Loucy (cell line): Measurements from ENCODE around the gene FHIT.

Experiments used
- EZH2phosphoT487 ChIP-seq: fragments of 200-600 bp; IDR thresholded peaks from 2 replicates; pipeline ENCODE4 v1.6.1; 2018; ENCODE audit warnings: antibody characterized with exemption, mild to moderate bottlenecking, moderate library complexity, borderline replicate concordance
- TF ChIP-seq, protein P1 (sequence below): fragments of 200-600 bp; sonication (generic); conservative IDR thresholded peaks from 2 replicates; pipeline ENCODE4 v1.5.1; 2014; ENCODE audit warnings: mild to moderate bottlenecking, antibody characterized with exemption, low read length

GRCh38 chr3:60579734-60580133, 671.5 kb downstream of the FHIT start:
- TF ChIP-seq, protein P1, sequence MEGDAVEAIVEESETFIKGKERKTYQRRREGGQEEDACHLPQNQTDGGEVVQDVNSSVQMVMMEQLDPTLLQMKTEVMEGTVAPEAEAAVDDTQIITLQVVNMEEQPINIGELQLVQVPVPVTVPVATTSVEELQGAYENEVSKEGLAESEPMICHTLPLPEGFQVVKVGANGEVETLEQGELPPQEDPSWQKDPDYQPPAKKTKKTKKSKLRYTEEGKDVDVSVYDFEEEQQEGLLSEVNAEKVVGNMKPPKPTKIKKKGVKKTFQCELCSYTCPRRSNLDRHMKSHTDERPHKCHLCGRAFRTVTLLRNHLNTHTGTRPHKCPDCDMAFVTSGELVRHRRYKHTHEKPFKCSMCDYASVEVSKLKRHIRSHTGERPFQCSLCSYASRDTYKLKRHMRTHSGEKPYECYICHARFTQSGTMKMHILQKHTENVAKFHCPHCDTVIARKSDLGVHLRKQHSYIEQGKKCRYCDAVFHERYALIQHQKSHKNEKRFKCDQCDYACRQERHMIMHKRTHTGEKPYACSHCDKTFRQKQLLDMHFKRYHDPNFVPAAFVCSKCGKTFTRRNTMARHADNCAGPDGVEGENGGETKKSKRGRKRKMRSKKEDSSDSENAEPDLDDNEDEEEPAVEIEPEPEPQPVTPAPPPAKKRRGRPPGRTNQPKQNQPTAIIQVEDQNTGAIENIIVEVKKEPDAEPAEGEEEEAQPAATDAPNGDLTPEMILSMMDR = no peak
- TF ChIP-seq EZH2phosphoT487 = no peak
